ENCODE data around the gene LARP1. TPM values are rescaled to one million over a fixed set of nuclear protein-coding genes. Genes with fewer than 3 reads are reported as not detected.
"Not testable (repeated sequence)": the region's sequence is repeated elsewhere in the genome, so short reads cannot be mapped to it uniquely, and the experiment has no call there.

Gene LARP1
- total RNA-seq, 2 donors from 2014 or later = 193 to 369 TPM

DNA sequence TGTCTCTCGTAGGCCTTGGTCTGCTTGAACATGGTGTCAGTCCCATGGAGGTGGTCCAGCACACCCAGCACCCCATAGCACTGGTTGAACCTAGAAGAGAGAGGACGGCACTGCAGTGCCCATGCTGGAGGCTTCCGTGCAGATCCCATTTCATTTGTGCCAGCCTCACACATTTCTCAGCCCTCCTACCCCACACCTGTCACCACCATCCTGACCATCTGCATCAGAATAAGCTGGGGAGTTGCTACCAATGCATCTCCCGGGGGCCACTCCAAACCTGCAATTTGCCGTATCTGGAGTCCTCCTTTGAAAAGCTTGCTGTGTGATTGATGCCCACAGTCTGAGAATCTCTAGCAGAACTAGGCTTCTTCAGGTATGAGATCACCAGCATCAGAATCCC lies 65.2 kb downstream of the LARP1 start:
- DNase-seq (ENCODE audit: low spot score) = no peak
- no peak overlapping the region for H3K4me3 Mint-ChIP-seq
- peaks cover 8% of the 10 kb centered on the region for H3K36me3 Mint-ChIP-seq
- H3K27ac Mint-ChIP-seq = no peak overlapping the region
- peaks cover 29 to 36% of the 10 kb centered on the region in 2 donors for H3K4me1 Mint-ChIP-seq (ENCODE audit: low read depth in 2 of 2)
- no peak for ATAC-seq
- no peaks in the 10 kb centered on the region for H3K27me3 Mint-ChIP-seq
- no peaks in the 10 kb centered on the region for H3K9me3 Mint-ChIP-seq

DNA sequence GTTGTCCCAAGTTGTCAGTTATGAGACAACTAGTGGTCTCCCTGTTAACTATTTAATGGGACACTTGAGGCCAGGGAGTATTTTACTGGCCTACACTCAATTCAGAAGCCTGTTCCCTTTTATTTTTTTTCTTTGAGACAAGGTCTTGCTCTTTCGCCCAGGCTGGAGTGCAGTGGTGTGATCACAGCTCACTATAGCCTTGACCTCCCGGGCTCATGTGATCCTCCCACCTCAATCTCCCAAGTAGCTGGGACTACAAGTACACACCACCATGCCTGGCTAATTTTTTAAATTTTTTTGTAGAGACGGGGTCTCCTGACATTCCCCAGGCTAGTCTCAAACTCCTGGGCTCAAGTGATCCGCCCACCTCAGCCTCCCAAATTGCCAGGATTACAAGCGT lies 67.7 kb downstream of the LARP1 start:
- not testable (repeated sequence) for ATAC-seq; DNase-seq (ENCODE audit: low spot score); H3K4me3 Mint-ChIP-seq; H3K36me3 Mint-ChIP-seq; H3K27me3 Mint-ChIP-seq; H3K9me3 Mint-ChIP-seq; H3K27ac Mint-ChIP-seq
- H3K4me1 Mint-ChIP-seq (ENCODE audit: low read depth in 2 of 2) = peaks cover 34 to 35% of the 10 kb centered on the region in 2 donors

DNA sequence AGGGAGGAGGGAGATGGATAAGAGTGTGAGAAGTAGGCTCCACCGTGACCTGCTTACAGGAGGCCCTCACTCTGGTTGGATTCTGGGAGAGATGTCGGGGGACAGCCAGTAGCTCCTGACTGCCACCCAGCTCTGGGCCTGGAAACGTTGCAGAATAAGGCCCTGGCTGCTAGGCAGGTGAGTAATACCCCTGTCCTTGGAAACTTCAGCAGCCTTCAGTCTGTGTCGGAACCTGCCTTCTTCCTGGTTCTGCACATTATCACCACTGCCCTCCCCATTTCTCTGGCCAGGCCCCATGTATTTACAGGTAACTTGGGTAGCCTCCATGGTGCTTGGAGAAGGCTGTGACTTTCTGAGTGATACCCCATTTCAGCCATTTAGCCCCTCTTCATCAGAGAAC lies 68.4 kb downstream of the LARP1 start:
- peaks cover 32 to 37% of the 10 kb centered on the region in 2 donors for H3K4me1 Mint-ChIP-seq (ENCODE audit: low read depth in 2 of 2)
- no peaks in the 10 kb centered on the region for H3K36me3 Mint-ChIP-seq
- no peaks in the 10 kb centered on the region for H3K9me3 Mint-ChIP-seq
- no peak for ATAC-seq
- DNase-seq (ENCODE audit: low spot score) = no peak
- no peak overlapping the region for H3K4me3 Mint-ChIP-seq
- no peaks in the 10 kb centered on the region for H3K27me3 Mint-ChIP-seq
- no peak overlapping the region for H3K27ac Mint-ChIP-seq

DNA sequence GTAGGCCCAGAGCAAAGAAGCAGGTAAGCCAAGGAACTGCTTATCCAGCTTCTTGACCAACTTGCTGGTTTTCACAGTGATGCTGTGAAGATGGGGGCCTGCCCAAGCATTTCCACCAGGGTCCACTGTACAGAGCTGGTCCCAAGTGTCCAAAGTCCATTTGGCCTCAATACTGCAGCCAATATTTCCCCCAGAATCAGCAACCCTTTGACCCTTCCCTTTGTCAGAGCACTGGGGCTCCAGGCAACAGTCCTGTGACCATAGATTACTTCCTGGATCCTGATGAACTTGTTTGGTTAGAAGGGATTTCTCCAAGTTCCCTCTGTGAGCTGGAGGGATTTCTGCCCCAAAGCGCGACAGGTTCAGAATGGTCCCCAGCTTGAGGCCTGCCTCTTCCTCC lies 68.9 kb downstream of the LARP1 start:
- no peaks in the 10 kb centered on the region for H3K9me3 Mint-ChIP-seq
- DNase-seq (ENCODE audit: low spot score) (no peak), ATAC-seq (no peak)
- peaks cover 27 to 33% of the 10 kb centered on the region in 2 donors for H3K4me1 Mint-ChIP-seq (ENCODE audit: low read depth in 2 of 2)
- H3K27me3 Mint-ChIP-seq = no peaks in the 10 kb centered on the region
- H3K27ac Mint-ChIP-seq = no peak overlapping the region
- H3K36me3 Mint-ChIP-seq = no peaks in the 10 kb centered on the region
- H3K4me3 Mint-ChIP-seq = no peak overlapping the region

DNA sequence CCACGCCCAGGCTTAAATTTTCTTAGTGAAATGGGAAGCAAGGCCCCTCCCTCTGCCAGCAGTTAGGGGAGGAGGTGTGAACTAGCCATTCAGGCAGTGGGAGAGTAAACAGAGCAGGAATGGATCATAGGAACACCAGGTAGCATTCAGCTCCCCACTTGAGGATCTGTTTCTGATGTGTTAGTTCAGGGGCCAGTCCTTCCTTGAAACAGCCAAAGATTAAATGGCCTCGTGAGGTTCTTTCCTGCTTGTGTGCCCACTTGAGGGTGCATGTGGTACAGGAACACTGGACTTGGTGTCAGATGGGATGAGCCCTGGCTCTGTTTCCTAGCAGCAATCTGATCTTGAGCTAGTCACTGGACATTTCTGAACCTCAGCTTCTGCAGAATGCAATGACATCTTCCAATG lies 74.0 kb downstream of the LARP1 start:
- no peak overlapping the region for H3K4me3 Mint-ChIP-seq
- no peaks in the 10 kb centered on the region for H3K27me3 Mint-ChIP-seq
- peaks cover 18 to 27% of the 10 kb centered on the region in 2 donors for H3K4me1 Mint-ChIP-seq (ENCODE audit: low read depth in 2 of 2)
- no peaks in the 10 kb centered on the region for H3K9me3 Mint-ChIP-seq
- ATAC-seq (no peak), DNase-seq (ENCODE audit: low spot score) (no peak)
- H3K27ac Mint-ChIP-seq = peak overlapping the region in 1 of 2 donors; percentile 59
- no peaks in the 10 kb centered on the region for H3K36me3 Mint-ChIP-seq

DNA sequence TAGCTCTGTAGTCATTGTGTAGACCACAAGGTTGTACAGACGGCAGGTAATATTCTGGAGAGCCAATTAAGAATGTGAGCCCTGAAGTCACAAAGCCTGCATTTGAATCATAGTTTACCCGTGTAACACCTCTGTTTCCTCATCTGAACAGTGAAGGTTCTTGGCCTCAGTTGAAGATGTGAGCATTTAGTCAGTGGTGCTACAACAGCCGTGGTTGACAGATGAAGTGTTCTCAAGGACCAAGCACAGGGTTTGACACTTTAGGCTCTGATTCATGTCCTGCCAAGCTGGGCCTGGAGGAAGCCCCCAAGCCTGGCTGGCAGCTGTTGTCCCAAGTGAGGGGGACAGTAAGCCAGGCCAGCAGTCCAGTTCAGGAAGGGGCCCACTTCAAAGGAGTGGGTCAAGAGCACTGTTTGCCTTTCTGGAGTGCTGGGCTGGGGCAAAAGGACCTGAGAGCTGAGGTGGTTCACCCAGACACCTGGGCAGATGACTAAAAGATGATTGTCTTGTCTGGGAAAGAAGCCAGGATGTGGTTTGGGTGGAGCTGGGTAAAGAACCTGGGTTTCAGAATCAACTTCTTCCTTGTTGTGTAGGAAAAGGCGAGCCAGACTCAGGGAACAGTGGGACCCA lies 74.5 kb downstream of the LARP1 start:
- no peak for DNase-seq (ENCODE audit: low spot score)
- Mint-ChIP-seq H3K4me3 (no peak overlapping the region), H3K27ac (peak overlapping the region; percentile 59 to 65), H3K4me1 (ENCODE audit: low read depth in 2 of 2) (peaks cover 18 to 27% of the 10 kb centered on the region in 2 donors), H3K27me3 (no peaks in the 10 kb centered on the region), H3K36me3 (no peaks in the 10 kb centered on the region), H3K9me3 (no peaks in the 10 kb centered on the region)
- peak; percentile 73 to 84 for ATAC-seq

DNA sequence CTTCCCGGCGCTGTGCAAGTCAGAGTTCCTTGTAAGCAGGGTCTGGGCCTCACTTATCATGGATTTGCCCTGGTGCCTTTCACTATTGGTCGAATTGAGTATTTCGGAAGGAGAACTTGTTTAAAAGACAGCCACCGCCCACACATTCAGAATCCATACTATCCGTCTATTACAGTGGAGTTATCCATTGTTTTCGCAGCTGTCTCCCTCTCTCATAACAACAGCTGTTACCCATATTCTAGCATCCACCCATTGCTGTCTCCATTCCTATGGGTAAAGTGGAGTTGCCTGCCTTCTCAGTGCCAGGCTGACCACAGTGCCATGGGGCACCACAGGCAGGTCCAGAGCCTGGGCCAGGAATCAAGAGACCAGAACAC lies 75.0 kb downstream of the LARP1 start:
- ATAC-seq (no peak), DNase-seq (ENCODE audit: low spot score) (no peak)
- H3K27ac Mint-ChIP-seq = peak overlapping the region; percentile 59 to 65
- H3K27me3 Mint-ChIP-seq = no peaks in the 10 kb centered on the region
- H3K4me3 Mint-ChIP-seq = no peak overlapping the region
- no peaks in the 10 kb centered on the region for H3K9me3 Mint-ChIP-seq
- peaks cover 18 to 27% of the 10 kb centered on the region in 2 donors for H3K4me1 Mint-ChIP-seq (ENCODE audit: low read depth in 2 of 2)
- H3K36me3 Mint-ChIP-seq = no peaks in the 10 kb centered on the region

DNA sequence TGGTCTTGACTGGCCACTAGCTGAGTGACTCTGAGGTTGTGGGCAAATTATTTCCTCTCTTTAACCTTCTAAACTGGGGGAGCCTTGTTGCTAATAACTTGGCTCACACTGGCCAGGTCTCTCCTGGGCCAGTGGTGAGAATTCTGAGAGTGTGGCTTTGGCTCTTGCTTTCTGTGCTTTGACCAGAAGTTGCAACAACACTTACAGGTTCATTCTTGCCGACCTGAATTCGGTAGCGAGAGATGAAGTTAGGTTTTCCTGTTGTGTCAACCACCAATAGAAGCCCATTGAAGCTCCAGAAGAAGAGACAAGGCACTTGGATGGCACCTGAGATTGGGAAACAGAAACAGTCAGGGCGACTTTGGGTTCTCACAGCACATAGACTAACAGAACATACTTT lies 75.4 kb downstream of the LARP1 start:
- no peaks in the 10 kb centered on the region for H3K36me3 Mint-ChIP-seq
- DNase-seq (ENCODE audit: low spot score) = no peak
- H3K27ac Mint-ChIP-seq = peak overlapping the region; percentile 59 to 65
- H3K4me1 Mint-ChIP-seq (ENCODE audit: low read depth in 2 of 2) = peaks cover 18 to 26% of the 10 kb centered on the region in 2 donors
- H3K27me3 Mint-ChIP-seq = no peaks in the 10 kb centered on the region
- ATAC-seq = peak in 1 of 2 donors; percentile 20
- no peaks in the 10 kb centered on the region for H3K9me3 Mint-ChIP-seq
- no peak overlapping the region for H3K4me3 Mint-ChIP-seq

DNA sequence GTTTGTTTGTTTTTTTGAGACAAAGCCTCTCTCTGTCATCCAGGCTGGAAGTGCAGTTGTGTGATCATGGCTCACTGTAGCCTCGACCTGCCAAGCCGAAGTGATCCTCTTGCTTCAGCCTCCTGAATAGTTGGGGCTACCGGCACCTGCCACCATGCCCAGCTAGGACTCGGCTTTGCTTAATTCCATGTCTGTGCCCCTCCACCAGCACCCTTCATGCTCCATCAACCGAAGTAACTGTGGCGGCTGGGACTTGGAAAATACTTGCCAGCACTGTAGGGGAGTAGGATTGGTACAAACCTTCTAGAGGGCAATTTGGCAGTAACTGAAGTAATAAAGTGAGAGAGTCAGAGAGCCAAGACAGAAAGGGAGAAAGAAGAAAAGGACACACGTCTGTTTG lies 76.3 kb downstream of the LARP1 start:
- H3K4me3 Mint-ChIP-seq = no peak overlapping the region
- H3K27me3 Mint-ChIP-seq = no peaks in the 10 kb centered on the region
- no peak for ATAC-seq
- H3K9me3 Mint-ChIP-seq = no peaks in the 10 kb centered on the region
- no peak for DNase-seq (ENCODE audit: low spot score)
- no peaks in the 10 kb centered on the region for H3K36me3 Mint-ChIP-seq
- H3K27ac Mint-ChIP-seq = no peak overlapping the region
- peaks cover 13 to 22% of the 10 kb centered on the region in 2 donors for H3K4me1 Mint-ChIP-seq (ENCODE audit: low read depth in 2 of 2)

DNA sequence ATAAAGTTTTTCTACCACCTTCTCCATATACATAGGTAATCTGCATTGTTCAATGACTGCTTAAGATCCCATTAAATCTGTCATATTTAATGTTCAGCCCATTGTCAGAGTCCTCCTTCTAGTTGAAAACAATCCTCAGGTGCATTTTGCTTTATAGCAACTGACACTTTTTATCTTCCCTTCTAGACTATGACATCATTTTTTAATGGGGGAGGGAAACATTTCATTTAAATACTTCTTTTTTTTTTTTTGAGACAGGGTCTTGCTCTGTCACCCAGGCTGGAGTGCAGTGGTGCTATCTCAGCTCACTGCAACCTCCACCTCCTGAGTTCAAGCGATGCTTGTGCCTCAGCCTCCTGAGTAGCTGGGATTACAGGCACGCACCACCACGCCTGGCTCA lies 77.6 kb downstream of the LARP1 start:
- not testable (repeated sequence) for H3K27ac Mint-ChIP-seq; DNase-seq (ENCODE audit: low spot score); H3K27me3 Mint-ChIP-seq; H3K36me3 Mint-ChIP-seq; H3K9me3 Mint-ChIP-seq; ATAC-seq; H3K4me3 Mint-ChIP-seq
- peaks cover 13 to 22% of the 10 kb centered on the region in 2 donors for H3K4me1 Mint-ChIP-seq (ENCODE audit: low read depth in 2 of 2)

DNA sequence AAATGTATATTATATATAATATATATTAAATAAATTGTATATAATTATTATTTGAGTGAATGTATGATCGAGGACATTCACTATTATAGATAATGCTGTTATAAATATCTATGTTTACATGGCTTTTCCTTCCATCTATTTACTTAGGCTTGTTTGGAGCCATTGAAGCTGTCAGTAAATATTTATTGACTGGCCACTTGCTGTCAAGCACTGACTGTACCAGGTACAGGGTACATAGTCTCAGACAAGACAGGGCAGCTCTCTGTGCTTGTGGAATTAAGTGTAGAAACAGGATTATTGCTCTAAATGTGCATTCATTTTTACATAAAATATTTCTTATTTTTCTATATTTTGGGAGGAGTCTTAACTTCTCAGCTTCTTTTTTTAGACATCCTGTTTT lies 78.9 kb downstream of the LARP1 start:
- no peak overlapping the region for H3K27ac Mint-ChIP-seq
- H3K27me3 Mint-ChIP-seq = no peaks in the 10 kb centered on the region
- no peaks in the 10 kb centered on the region for H3K36me3 Mint-ChIP-seq
- no peak for DNase-seq (ENCODE audit: low spot score)
- H3K4me1 Mint-ChIP-seq (ENCODE audit: low read depth in 2 of 2) = peaks cover 13 to 17% of the 10 kb centered on the region in 2 donors
- H3K9me3 Mint-ChIP-seq = no peaks in the 10 kb centered on the region
- no peak for ATAC-seq
- H3K4me3 Mint-ChIP-seq = no peak overlapping the region

DNA sequence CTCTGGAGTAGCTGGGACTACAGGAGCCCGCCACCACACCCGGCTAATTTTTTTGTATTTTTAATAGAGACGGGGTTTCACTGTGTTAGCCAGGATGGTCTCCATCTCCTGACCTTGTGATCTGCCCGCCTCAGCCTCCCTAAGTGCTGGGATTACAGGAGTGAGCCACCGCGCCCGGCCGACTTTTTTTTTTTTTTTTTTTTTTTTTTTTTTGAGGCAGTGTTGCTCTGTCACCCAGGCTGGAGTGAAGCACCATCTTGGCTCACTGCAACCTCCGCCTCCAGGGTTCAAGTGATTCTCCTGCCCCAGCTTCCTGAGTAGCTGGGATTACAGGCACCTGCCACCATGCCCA lies 80.5 kb downstream of the LARP1 start:
- H3K36me3 Mint-ChIP-seq; H3K4me3 Mint-ChIP-seq; H3K27me3 Mint-ChIP-seq; ATAC-seq; H3K4me1 Mint-ChIP-seq (ENCODE audit: low read depth in 2 of 2); H3K27ac Mint-ChIP-seq; DNase-seq (ENCODE audit: low spot score); H3K9me3 Mint-ChIP-seq: not testable (repeated sequence)

DNA sequence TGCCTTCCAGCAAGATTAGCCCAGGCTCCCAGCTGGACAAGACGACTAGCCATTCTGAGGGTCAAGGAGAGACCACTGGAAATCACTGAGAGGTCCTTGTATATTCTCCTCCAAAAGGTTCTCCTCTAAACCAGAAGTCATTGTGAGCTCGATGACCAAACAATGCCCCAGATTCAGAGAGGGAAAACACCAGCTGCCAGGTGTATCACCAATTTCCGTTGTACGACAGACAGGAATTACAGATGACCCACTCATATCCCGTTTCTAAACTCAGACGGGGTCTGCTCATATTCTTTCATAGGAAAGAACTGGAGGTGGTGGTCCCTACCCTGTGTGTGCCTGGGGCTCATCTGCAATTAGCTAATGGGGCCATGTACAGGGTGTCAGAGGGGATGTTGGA lies 81.0 kb downstream of the LARP1 start:
- no peak for DNase-seq (ENCODE audit: low spot score)
- no peak overlapping the region for H3K4me3 Mint-ChIP-seq
- H3K9me3 Mint-ChIP-seq = no peaks in the 10 kb centered on the region
- H3K27me3 Mint-ChIP-seq = no peaks in the 10 kb centered on the region
- no peaks in the 10 kb centered on the region for H3K4me1 Mint-ChIP-seq (ENCODE audit: low read depth in 2 of 2)
- ATAC-seq = no peak
- no peak overlapping the region for H3K27ac Mint-ChIP-seq
- no peaks in the 10 kb centered on the region for H3K36me3 Mint-ChIP-seq

DNA sequence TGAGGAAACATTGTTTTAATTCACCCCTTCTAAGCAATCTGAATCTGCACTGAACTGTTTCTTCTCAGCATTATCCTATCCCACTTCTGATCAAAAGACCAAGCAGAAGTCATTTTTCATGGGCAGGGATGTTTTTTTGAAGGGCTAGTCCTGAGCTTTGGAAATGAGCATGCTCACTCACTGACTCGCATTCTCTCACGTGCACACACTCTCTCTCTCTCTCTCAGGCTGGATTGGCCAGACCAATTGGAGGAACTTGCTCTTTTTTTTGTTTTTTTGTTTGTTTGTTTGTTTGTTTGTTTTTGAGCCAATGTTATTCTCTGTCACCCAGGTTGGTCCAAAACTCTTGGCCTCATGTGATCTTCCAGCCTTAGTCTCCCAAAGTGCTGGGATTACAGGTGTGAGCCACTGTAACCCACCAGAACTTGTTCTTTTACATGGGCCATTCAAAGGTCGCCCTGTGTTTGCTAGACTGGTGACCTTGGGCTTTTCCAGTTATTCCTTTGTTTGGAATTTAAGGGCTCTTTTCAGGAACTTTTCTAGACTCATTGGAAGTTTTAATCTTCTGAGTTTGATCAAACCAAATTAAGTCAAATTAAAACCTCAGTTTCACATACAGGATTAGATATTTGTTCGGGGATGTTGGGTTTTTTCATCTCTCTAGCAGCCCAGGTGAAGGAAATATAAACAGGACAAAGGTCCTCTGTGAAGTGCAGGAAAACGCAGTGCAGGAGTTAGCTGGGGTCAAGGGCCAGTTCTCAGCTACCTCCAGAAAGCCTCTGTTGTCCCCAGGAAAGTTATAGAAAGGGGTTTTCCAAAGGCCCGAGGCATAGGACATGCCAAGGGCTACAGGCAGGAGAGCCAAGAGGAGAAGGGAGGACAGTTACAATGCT lies 82.1 kb downstream of the LARP1 start:
- Mint-ChIP-seq H3K4me3 (no peak overlapping the region), H3K36me3 (no peaks in the 10 kb centered on the region), H3K9me3 (no peaks in the 10 kb centered on the region), H3K4me1 (ENCODE audit: low read depth in 2 of 2) (no peaks in the 10 kb centered on the region), H3K27me3 (no peaks in the 10 kb centered on the region), H3K27ac (no peak overlapping the region)
- ATAC-seq (no peak), DNase-seq (ENCODE audit: low spot score) (no peak)
